ENCODE results near the gene PLCD3. TPM values are rescaled to one million over a fixed set of nuclear protein-coding genes. Genes with fewer than 3 reads are reported as not detected.

Gene PLCD3
- total and polyA plus RNA-seq, 2 of the 4 experiments (the other 2 are of a cell fraction) = 5.6 to 36.6 TPM

GRCh38 chr17:45111850-45112249, 20.5 kb downstream of the PLCD3 start:
- Histone ChIP-seq H3K4me2 (ENCODE audit: low read depth, low read length) (no peak overlapping the region), H2BK5ac (ENCODE audit: low read depth, low read length, poor library complexity, severe bottlenecking) (no peak overlapping the region), H3K4me1 (ENCODE audit: control insufficient read depth, insufficient read depth, low read length) (peaks cover 3% of the 10 kb centered on the region; the same call in 1 of the 2 replicates), H2BK120ac (ENCODE audit: low read depth, low read length) (no peak overlapping the region), H4K8ac (ENCODE audit: low read depth in 2 of 2, low read length in 2 of 2) (no peak overlapping the region), H3K36me3 (ENCODE audit: control insufficient read depth, insufficient read depth, low read length) (peaks cover 47% of the 10 kb centered on the region), H2BK15ac (ENCODE audit: low read depth, low read length) (no peak overlapping the region), H3K23ac (ENCODE audit: low read depth, low read length) (no peak overlapping the region), H3K79me1 (ENCODE audit: low read depth in 1 of 2, low read length in 2 of 2) (peaks cover 2% of the 10 kb centered on the region in 2 experiments; a peak in 1 of 4 replicates), H3K56ac (ENCODE audit: extremely low read depth, insufficient read depth, low read length) (no peak overlapping the region), H3K4me3 (ENCODE audit: insufficient read depth, low read depth, low read length) (no peak overlapping the region), H2AK9ac (replicated peaks; ENCODE audit: low read depth, low read length, poor library complexity) (no peak overlapping the region), H3K9me3 (ENCODE audit: control insufficient read depth, insufficient read depth, low read length) (no peaks in the 10 kb centered on the region), H3K27ac (ENCODE audit: insufficient read depth, low read length) (no peak overlapping the region), H2BK20ac (ENCODE audit: low read depth, low read length) (no peak overlapping the region), H3K14ac (replicated peaks; ENCODE audit: low read depth, low read length) (no peak overlapping the region), H3K4ac (ENCODE audit: low read depth, low read length) (no peak overlapping the region), H2AFZ (replicated peaks; ENCODE audit: low read length, poor library complexity) (no peak overlapping the region), H2AK5ac (ENCODE audit: low read depth, low read length) (no peak overlapping the region), H3K18ac (ENCODE audit: low read depth, low read length) (no peak overlapping the region), H3K27me3 (ENCODE audit: control insufficient read depth, insufficient read depth, low read length) (no peaks in the 10 kb centered on the region), H4K20me1 (ENCODE audit: insufficient read depth, low read length) (peaks cover 13% of the 10 kb centered on the region), H3K9ac (ENCODE audit: low read depth, low read length) (no peak overlapping the region), H3K9me1 (ENCODE audit: insufficient read depth, low read length) (no peaks in the 10 kb centered on the region), H4K91ac (ENCODE audit: insufficient read depth, low read depth, low read length) (no peak overlapping the region), H4K5ac (ENCODE audit: low read depth, low read length) (no peak overlapping the region)
- POLR2A ChIA-PET (ENCODE audit: unreplicated experiment) = no interaction called here
- ATAC-seq (ENCODE audit: low read depth) (no peak), DNase-seq (no peak)
- in situ Hi-C loops (cut with MboI; ENCODE audit: low sequenced_read_pairs) = no loop called here
- dilution Hi-C loops (cut with HindIII; ENCODE audit: low sequenced_read_pairs, unreplicated experiment) = no loop called here
- 100% methylated on average over 1 of the region's 11 CpGs; no CpG with 5 or more reads in 1 of the 2 experiments for WGBS, 2 experiments (ENCODE audit: extremely low coverage in 2 of 2, insufficient read length in 1 of 2)
- intact Hi-C loops (cut with micrococcal nuclease) = no loop called here
- no peak for TF ChIP-seq RCOR1 (IDR thresholded peaks at IDR 0.05; ENCODE audit: insufficient replicate concordance, low read length)
- no peak for TF ChIP-seq CHD1 (IDR thresholded peaks at IDR 0.05; ENCODE audit: low read depth, low read length)
- no peak for TF ChIP-seq MXI1 (IDR thresholded peaks at IDR 0.05; ENCODE audit: borderline replicate concordance, low read depth, low read length)
- no peak for TF ChIP-seq BHLHE40 (IDR thresholded peaks at IDR 0.05; ENCODE audit: low read depth, low read length)
- no peak for TF ChIP-seq CEBPB (IDR thresholded peaks at IDR 0.05; ENCODE audit: low read depth, low read length)
- TF ChIP-seq USF2 (IDR thresholded peaks at IDR 0.05; ENCODE audit: low read depth, low read length) = no peak
- TF ChIP-seq MAZ (IDR thresholded peaks at IDR 0.05; ENCODE audit: borderline replicate concordance, low read depth, low read length) = no peak
- no peak for TF ChIP-seq RFX5 (IDR thresholded peaks at IDR 0.05; ENCODE audit: low read depth, low read length)
- no peak for TF ChIP-seq NFE2L2 (IDR thresholded peaks at IDR 0.05; ENCODE audit: low read depth, low read length)
- no peak for TF ChIP-seq FOS (IDR thresholded peaks at IDR 0.05; ENCODE audit: low read depth, low read length)
- TF ChIP-seq ELK1 (IDR thresholded peaks at IDR 0.05; ENCODE audit: borderline replicate concordance, low read depth, low read length) = no peak
- no peak for TF ChIP-seq CTCF (conservative IDR thresholded peaks at IDR 0.05; ENCODE audit: low read depth, low read length)
- TF ChIP-seq SMC3 (IDR thresholded peaks at IDR 0.05; ENCODE audit: low read depth, low read length) = no peak
- CTCF ChIA-PET = no interaction called here
- BruUV-seq (replicated peaks) = TSS peak; percentile 68
